SK-N-MC (cell line): Measurements from ENCODE around the gene TMEM86A.

Experiments
- DNase-seq: peaks from one replicate; pipeline ENCODE4 v3.0.0-alpha.2; 2011; ENCODE audit warnings: low read depth, low spot score
- H3K27ac ChIP-seq: fragments of 200-600 bp; sonication (generic); 2 replicates; pipeline ENCODE4 v1.5.1; 2016; ENCODE audit warnings: mixed run types
- H3K36me3 ChIP-seq: fragments of 200-600 bp; sonication (generic); 2 replicates; pipeline ENCODE4 v1.6.1; 2017; ENCODE audit warnings: antibody characterized with exemption, low read length, mixed read lengths; ENCODE audit not compliant: insufficient read depth
- H3K4me3 ChIP-seq: fragments of 200-600 bp; sonication (generic); 2 replicates; pipeline ENCODE4 v1.5.1; 2016
- H3K9ac ChIP-seq: fragments of 200-600 bp; sonication (generic); 2 replicates; pipeline ENCODE4 v1.8.0; 2017; ENCODE audit warnings: mixed run types, mixed read lengths; ENCODE audit not compliant: insufficient read length
- H3K9me3 ChIP-seq: fragments of 200-600 bp; sonication (generic); 2 replicates; pipeline ENCODE4 v1.6.1; 2017; ENCODE audit warnings: low read depth, mild to moderate bottlenecking, antibody characterized with exemption, low read length, moderate library complexity, mixed read lengths
- EZH2 ChIP-seq: fragments of 200-600 bp; sonication (generic); IDR thresholded peaks from one replicate; pipeline ENCODE4 v1.6.1; 2017; ENCODE audit warnings: antibody characterized with exemption
- FOXP2 ChIP-seq: optimal IDR thresholded peaks from 2 replicates; pipeline ENCODE3; 2011; ENCODE audit warnings: mild to moderate bottlenecking, moderate library complexity; ENCODE audit not compliant: insufficient read depth; ENCODE audit errors: extremely low read length, control extremely low read depth
- POLR2AphosphoS5 ChIP-seq: IDR thresholded peaks from 2 replicates; pipeline ENCODE4 v1.6.1; 2012; ENCODE audit warnings: mild to moderate bottlenecking, low read depth, low read length, borderline replicate concordance

The TMEM86A gene

GRCh38 chr11:18749681-18750319 is 51.2 kb downstream of the TMEM86A start:
- TF ChIP-seq FOXP2 (no peak), POLR2AphosphoS5 (no peak), EZH2 (no peak)
- no peak overlapping the region for H3K9ac ChIP-seq
- no peak overlapping the region for H3K27ac ChIP-seq

GRCh38 chr11:18750944-18751343 is 52.4 kb downstream of the TMEM86A start:
- no peak for TF ChIP-seq FOXP2
- TF ChIP-seq POLR2AphosphoS5 = no peak
- TF ChIP-seq EZH2 = no peak
- H3K9me3 ChIP-seq = no peaks in the 10 kb centered on the region

More at GRCh38 chr11:18749681-18750319, 51.2 kb downstream of the TMEM86A start:
- Histone ChIP-seq H3K9me3 (no peaks in the 10 kb centered on the region), H3K36me3 (no peaks in the 10 kb centered on the region), H3K4me3 (no peak overlapping the region)
- no peak for DNase-seq

GRCh38 chr11:18752502-18752901 is 53.9 kb downstream of the TMEM86A start:
- Histone ChIP-seq H3K9ac (no peak overlapping the region), H3K9me3 (no peaks in the 10 kb centered on the region), H3K4me3 (no peak overlapping the region), H3K36me3 (no peaks in the 10 kb centered on the region), H3K27ac (no peak overlapping the region)
- TF ChIP-seq POLR2AphosphoS5 (no peak), EZH2 (no peak)
- no peak for DNase-seq

More at GRCh38 chr11:18750944-18751343, 52.4 kb downstream of the TMEM86A start:
- DNase-seq = no peak
- Histone ChIP-seq H3K4me3 (no peak overlapping the region), H3K36me3 (no peaks in the 10 kb centered on the region), H3K9ac (no peak overlapping the region), H3K27ac (no peak overlapping the region)

- no peak overlapping the region for H3K27ac ChIP-seq
- no peak overlapping the region for H3K9ac ChIP-seq
- no peaks in the 10 kb centered on the region for H3K36me3 ChIP-seq
- no peak for TF ChIP-seq POLR2AphosphoS5
- no peak for TF ChIP-seq FOXP2
- TF ChIP-seq EZH2 = no peak
- H3K9me3 ChIP-seq = no peaks in the 10 kb centered on the region
- H3K4me3 ChIP-seq = no peak overlapping the region
- no peak for DNase-seq
Observed at GRCh38 chr11:18754308-18754707, 55.7 kb downstream of the TMEM86A start.
